ENCODE measurements around the gene ARHGEF7.
"Not testable (repeated sequence)": the region's sequence is repeated elsewhere in the genome, so short reads cannot be mapped to it uniquely, and the experiment has no call there.

ARHGEF7 gene

DNA sequence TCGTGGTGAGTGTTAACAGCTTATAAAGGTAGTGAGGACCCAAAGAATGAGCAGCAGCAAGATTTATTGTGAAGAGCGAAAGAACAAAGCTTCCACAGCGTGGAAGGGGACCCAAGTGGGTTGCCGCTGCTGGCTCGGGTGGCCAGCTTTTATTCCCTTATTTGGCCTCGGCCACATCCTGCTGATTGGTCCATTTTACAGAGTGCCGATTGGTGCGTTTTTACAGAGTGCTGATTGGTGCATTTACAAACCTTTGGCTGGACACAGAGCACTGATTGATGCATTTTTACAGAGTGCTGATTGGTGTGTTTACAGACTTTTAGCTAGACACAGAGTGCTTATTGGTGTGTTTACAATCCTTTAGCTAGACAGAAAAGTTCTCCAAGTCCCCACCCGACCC lies 74.4 kb downstream of the ARHGEF7 start:
- in situ Hi-C loops (cut with MboI; ENCODE audit: low sequenced_read_pairs): not testable (repeated sequence)

GRCh38 chr13:111193223-111193622 lies 78.1 kb downstream of the ARHGEF7 start:
- in situ Hi-C loops (cut with MboI; ENCODE audit: low sequenced_read_pairs): not testable (repeated sequence)

DNA sequence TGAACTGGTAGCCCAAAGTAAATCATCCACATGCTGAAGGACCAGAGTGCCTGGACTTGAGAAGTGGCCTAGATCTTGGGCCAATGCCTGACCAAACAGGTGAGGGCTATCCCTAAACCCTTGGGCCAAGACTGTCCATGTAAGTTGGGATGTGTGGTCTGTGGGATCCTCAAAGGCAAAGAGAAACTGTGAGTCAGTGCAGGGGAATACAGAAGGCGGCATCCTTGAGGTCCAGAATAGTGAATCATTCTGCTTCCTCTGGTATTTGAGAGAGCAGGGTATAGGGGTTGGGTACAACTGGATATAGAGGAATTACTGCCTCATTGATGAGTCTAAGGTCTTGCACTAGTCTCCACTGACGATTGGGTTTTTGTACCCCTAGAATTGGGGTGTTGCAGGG lies 79.5 kb downstream of the ARHGEF7 start:
- in situ Hi-C loops (cut with MboI; ENCODE audit: low sequenced_read_pairs): not testable (repeated sequence)

DNA sequence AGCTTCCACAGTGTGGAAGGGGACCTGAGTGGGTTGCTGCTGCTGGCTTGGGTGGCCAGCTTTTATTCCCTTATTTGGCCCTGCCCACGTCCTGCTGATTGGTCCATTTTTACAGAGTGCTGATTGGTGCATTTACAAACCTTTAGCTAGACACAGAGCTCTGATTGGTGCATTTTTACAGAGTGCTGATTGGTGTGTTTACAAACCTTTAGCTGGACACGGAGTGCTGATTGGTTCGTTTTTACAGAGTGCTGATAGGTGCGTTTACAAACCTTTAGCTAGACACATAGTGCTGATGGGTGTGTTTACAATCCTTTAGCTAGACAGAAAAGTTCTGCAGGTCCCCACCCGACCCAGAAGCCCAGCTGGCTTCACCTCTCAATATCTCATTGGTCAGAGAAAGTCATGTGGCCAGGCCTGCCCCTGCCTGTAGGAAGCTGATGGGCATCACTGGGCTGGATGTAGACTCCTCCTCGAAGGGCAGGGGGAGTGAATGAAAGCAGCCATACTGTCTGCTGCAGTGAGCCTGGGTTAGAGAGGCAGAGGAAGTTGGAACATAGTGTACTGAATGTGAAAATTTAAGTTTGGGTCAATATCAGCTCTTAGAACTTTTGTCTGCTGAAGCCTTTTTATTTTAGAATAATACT lies 83.7 kb downstream of the ARHGEF7 start:
- in situ Hi-C loops (cut with MboI; ENCODE audit: low sequenced_read_pairs): not testable (repeated sequence)

- in situ Hi-C loops (cut with MboI; ENCODE audit: low sequenced_read_pairs): loop anchor here (25.0 kb wide), 1 partner anchor 139 kb away; no protein-coding TSS in a partner anchor
These were observed 86.3 kb downstream of the ARHGEF7 start for GRCh38 chr13:111201304-111201940.

GRCh38 chr13:111202156-111202621 lies 87.1 kb downstream of the ARHGEF7 start:
- in situ Hi-C loops (cut with MboI; ENCODE audit: low sequenced_read_pairs): loop anchor here (25.0 kb wide), 1 partner anchor 140 kb away; no protein-coding TSS in a partner anchor

DNA sequence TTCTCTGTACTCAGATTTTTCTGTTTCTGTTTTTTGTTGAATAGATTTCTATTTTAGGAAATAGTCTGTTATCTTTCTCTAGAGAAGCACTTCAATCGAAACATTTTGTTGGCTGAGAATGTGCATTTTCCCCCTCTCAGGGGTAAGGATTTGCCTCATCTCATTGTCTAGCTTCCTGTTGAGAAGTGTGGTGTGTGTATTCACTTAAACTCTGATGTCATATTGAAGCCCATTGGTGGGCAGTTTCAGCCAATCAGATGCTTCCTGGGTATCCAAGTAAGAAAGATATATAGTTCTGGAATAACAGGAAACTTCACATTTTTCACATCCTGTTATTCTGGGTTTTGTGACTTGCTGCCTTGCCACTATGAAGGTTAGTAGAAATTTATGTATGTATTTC lies 87.6 kb downstream of the ARHGEF7 start:
- in situ Hi-C loops (cut with MboI; ENCODE audit: low sequenced_read_pairs): loop anchor here (25.0 kb wide), 1 partner anchor 140 kb away; no protein-coding TSS in a partner anchor

GRCh38 chr13:111203736-111204389 lies 88.8 kb downstream of the ARHGEF7 start:
- in situ Hi-C loops (cut with MboI; ENCODE audit: low sequenced_read_pairs): loop anchor here (25.0 kb wide), 1 partner anchor 142 kb away; no protein-coding TSS in a partner anchor

GRCh38 chr13:111204438-111205177 lies 89.5 kb downstream of the ARHGEF7 start:
- in situ Hi-C loops (cut with MboI; ENCODE audit: low sequenced_read_pairs): loop anchor here (25.0 kb wide), 1 partner anchor 142 kb away; no protein-coding TSS in a partner anchor

GRCh38 chr13:111206148-111206547 lies 91.0 kb downstream of the ARHGEF7 start:
- in situ Hi-C loops (cut with MboI; ENCODE audit: low sequenced_read_pairs): loop anchor here (25.0 kb wide), 1 partner anchor 144 kb away; no protein-coding TSS in a partner anchor

DNA sequence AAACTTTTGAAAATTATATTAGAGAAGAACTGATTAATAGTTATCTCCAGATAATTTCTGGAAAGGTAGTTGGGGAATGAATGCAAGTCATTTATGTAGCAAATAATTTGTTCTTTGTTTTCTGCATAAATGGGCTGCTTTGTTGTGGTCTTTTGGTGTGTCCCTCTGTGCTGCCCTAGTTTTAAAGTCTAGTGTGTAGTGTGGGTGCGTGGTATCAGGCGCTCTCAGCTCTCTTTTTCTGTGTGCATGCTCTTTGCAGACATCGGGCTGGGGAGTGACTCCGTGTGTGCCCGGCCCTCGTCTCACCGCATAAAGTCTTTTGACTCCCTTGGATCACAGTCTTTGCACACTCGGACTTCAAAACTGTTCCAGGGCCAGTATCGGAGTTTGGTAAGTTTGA lies 94.5 kb downstream of the ARHGEF7 start:
- in situ Hi-C loops (cut with MboI; ENCODE audit: low sequenced_read_pairs): loop anchor here (25.0 kb wide), 1 partner anchor 147 kb away; no protein-coding TSS in a partner anchor

- in situ Hi-C loops (cut with MboI; ENCODE audit: low sequenced_read_pairs): loop anchor here (25.0 kb wide), 1 partner anchor 148 kb away; no protein-coding TSS in a partner anchor
These were observed 95.0 kb downstream of the ARHGEF7 start for GRCh38 chr13:111210091-111210490.

- in situ Hi-C loops (cut with MboI; ENCODE audit: low sequenced_read_pairs): loop anchor here (25.0 kb wide), 1 partner anchor 149 kb away; no protein-coding TSS in a partner anchor
These were observed 95.7 kb downstream of the ARHGEF7 start for GRCh38 chr13:111210544-111211469.

DNA sequence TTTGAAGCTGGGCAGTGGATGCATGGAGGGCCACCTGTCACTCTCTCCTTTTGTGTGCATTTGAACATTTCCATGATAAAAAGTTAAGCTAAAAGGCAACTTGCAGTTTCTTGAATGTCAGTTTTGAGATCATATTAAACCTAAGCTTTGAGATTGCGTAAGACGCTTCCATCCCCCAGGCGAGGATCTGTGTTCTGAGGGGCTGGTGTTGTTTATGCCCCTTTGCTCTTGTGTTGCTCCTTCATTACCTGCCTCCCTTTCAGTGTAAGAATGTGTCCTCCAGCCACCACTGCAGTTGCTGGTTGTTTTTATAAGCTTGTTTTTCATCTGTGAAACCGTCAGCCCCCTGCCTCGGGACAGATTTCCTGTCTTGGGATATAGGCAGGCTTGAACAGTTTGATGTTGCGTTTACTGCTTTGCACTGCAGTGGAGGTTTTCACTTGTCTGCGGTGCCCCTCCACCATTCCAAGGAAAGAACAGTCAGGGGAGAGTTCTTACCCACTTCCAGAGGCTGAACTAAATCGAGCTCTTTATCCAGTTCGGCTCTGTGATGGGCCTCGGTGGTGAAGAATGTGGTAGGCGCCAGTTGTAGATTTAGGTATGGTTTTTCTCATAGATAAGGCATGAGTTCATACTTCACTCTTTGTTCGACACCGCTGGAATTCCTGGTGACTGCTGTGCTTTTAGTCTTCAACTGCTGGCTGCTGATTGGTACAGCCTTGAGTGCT lies 96.8 kb downstream of the ARHGEF7 start:
- in situ Hi-C loops (cut with MboI; ENCODE audit: low sequenced_read_pairs): loop anchor here (25.0 kb wide), 1 partner anchor 150 kb away; no protein-coding TSS in a partner anchor

- in situ Hi-C loops (cut with MboI; ENCODE audit: low sequenced_read_pairs): loop anchor here (25.0 kb wide), 1 partner anchor 150 kb away; no protein-coding TSS in a partner anchor
These were observed 97.4 kb downstream of the ARHGEF7 start for GRCh38 chr13:111212517-111212873.

DNA sequence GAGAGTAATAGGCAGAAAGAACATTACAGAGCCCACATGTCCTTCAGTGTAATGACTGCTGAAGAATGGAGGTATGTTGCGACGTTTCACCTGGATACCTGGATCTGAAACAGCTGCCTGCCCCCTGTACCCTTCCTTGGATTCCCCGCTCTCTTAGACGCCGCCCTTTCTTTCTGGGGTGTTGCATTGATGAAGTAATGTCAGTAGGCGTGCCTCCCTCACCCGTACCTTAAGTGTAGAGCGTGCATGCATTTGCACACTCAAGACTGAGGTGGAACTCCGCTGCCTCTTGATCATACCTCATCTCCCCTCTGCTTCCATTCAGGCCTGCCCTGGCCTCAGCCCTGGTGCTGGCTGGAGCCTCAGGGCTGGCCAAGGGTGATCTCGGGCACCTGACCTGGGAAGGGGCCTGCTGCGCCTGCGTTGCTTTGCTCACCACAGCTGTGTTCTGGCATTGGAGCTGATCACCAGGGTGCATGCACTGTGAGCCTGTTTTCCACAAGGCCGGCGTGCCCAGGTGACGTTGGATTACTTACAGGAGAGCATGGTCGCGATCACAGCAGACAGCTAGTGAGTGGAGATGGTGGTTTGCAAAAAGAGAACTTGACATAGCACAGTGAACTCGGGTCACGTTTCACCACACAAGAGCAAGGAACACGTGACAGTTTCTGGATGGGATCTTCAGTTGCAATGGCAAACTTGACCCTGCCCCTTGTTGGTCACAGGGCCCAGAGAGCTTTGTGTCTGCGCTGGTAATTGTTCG lies 99.0 kb downstream of the ARHGEF7 start:
- in situ Hi-C loops (cut with MboI; ENCODE audit: low sequenced_read_pairs): loop anchor here (25.0 kb wide), 1 partner anchor 152 kb away; no protein-coding TSS in a partner anchor

DNA sequence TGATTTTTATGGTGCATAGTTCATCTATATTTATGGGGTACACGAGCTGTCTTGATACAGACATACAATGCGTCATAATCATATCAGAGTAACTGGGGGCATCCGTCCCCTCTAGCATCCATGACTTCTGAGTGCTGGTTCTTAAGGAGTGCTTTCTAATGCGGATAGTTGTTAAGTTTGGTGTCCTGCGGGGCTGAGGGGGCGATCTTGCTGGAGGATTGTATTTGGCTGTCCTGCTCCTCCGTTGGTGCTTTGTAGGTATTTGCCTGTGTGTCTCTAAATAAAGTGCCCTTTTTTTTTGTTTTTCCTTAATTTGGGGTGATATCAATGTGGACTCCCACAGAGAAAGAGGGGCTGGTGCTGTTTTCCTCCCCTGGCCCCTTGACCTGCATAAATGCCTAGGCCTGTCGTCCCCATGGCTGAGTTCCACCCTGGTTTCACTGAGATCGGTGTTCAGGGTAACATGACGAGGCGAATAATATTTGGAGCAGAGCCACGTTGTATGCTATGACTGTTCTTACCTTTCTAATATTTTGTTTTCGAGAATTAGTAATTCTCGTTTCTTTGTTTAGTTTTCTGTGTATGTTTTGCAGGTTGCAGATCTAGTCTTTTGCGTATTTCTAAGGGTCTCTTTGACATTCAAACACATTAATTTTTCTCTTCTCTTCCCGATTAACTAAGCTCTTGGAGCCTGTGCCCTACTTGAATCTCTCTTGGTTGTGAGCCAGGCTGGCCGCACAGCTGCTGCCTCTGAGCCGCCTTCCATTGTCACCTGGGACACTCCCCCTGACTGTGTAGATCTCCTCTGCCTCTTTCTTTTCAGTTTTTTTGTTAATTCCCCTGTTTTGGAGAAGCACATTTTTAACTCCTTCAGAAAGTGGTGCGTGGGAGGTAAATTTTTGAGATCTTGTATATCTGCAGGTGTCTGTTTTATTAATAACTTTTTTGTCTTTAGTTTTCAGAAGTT lies 100.3 kb downstream of the ARHGEF7 start:
- in situ Hi-C loops (cut with MboI; ENCODE audit: low sequenced_read_pairs): loop anchor here (25.0 kb wide), 1 partner anchor 153 kb away; no protein-coding TSS in a partner anchor
